ENCODE data around the gene PIK3R1. TPM values are rescaled to one million over a fixed set of nuclear protein-coding genes. Genes with fewer than 3 reads are reported as not detected.

PIK3R1 gene
- total RNA-seq, 4 donors from 2014 or later: 44.9 to 222 (median 81.6) TPM

GRCh38 chr5:68341006-68341405 lies 125.5 kb downstream of the PIK3R1 start:
- intact Hi-C loops (cut with DNase I; ENCODE audit: low total_unique reads): no loop called here
- 88 to 92% methylated on average over 3 of the region's 3 CpGs for WGBS, 2 donors (ENCODE audit: low coverage in 1 of 2)
- H3K9me3 ChIP-seq: no peaks in the 10 kb centered on the region
- H3K27me3 ChIP-seq: no peaks in the 10 kb centered on the region
- peaks cover 0 to 15% (median 8%) of the 10 kb centered on the region in 4 donors for H3K4me1 ChIP-seq
- no peaks in the 10 kb centered on the region for H3K36me3 ChIP-seq
- in situ Hi-C loops (cut with MboI; ENCODE audit: low pct_ligation_motif_present in 1 of 4, low pct_unique_long_range_greater_than_20kb in 1 of 4, low sequenced_read_pairs in 3 of 4): no loop called here
- TF ChIP-seq EP300 (IDR thresholded peaks at IDR 0.05; ENCODE audit: low read depth) (no peak), POLR2A (IDR thresholded peaks at IDR 0.05) (no peak), POLR2AphosphoS5 (IDR thresholded peaks at IDR 0.05) (no peak)
- TF ChIP-seq, protein P1, sequence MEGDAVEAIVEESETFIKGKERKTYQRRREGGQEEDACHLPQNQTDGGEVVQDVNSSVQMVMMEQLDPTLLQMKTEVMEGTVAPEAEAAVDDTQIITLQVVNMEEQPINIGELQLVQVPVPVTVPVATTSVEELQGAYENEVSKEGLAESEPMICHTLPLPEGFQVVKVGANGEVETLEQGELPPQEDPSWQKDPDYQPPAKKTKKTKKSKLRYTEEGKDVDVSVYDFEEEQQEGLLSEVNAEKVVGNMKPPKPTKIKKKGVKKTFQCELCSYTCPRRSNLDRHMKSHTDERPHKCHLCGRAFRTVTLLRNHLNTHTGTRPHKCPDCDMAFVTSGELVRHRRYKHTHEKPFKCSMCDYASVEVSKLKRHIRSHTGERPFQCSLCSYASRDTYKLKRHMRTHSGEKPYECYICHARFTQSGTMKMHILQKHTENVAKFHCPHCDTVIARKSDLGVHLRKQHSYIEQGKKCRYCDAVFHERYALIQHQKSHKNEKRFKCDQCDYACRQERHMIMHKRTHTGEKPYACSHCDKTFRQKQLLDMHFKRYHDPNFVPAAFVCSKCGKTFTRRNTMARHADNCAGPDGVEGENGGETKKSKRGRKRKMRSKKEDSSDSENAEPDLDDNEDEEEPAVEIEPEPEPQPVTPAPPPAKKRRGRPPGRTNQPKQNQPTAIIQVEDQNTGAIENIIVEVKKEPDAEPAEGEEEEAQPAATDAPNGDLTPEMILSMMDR (IDR thresholded peaks at IDR 0.05): no peak
- no peak overlapping the region for H3K27ac ChIP-seq
- no peak for DNase-seq
- no peak overlapping the region for H3K4me3 ChIP-seq

- Histone ChIP-seq H3K4me3 (no peak overlapping the region), H3K4me1 (peaks cover 0 to 15% (median 8%) of the 10 kb centered on the region in 4 donors), H3K27ac (peak overlapping the region in 1 of 4 donors; percentile 41), H3K27me3 (no peaks in the 10 kb centered on the region), H3K9me3 (no peaks in the 10 kb centered on the region), H3K36me3 (no peaks in the 10 kb centered on the region)
- TF ChIP-seq POLR2A (IDR thresholded peaks at IDR 0.05): no peak
- TF ChIP-seq POLR2AphosphoS5 (IDR thresholded peaks at IDR 0.05): no peak
- TF ChIP-seq EP300 (IDR thresholded peaks at IDR 0.05; ENCODE audit: low read depth): no peak
- TF ChIP-seq, protein P1 (IDR thresholded peaks at IDR 0.05): no peak
- 87 to 100% methylated on average over 1 of the region's 1 CpG for WGBS, 2 donors (ENCODE audit: low coverage in 1 of 2)
- in situ Hi-C loops (cut with MboI; ENCODE audit: low pct_ligation_motif_present in 1 of 4, low pct_unique_long_range_greater_than_20kb in 1 of 4, low sequenced_read_pairs in 3 of 4) (no loop called here), intact Hi-C loops (cut with DNase I; ENCODE audit: low total_unique reads) (no loop called here)
- DNase-seq: no peak
These were observed 127.1 kb downstream of the PIK3R1 start for GRCh38 chr5:68342693-68343092.

DNA sequence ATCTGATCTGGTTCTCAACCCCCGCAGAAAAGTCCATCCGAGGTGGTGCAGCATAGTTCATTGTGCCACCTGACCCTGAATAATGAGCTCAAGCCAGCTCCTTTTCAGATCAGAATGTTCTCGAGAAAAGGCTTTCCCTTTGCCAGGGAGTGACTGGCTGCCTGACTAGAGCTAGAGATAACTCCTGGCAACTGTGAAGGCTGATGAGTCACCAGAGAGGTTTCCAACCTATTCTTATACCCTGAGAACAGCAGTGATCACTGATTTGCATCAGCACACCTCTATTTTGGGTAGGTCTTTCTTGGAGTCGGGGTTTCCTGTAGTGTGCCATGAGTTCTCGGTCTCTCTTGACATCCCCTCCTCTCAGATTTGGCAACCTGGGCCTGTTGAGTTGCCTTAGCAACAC lies 127.9 kb downstream of the PIK3R1 start:
- Histone ChIP-seq H3K36me3 (no peaks in the 10 kb centered on the region), H3K9me3 (no peaks in the 10 kb centered on the region), H3K27ac (peak overlapping the region in 2 of 4 donors; percentile 30 to 41), H3K4me1 (peaks cover 0 to 15% (median 8%) of the 10 kb centered on the region in 4 donors), H3K4me3 (no peak overlapping the region), H3K27me3 (no peaks in the 10 kb centered on the region)
- intact Hi-C loops (cut with DNase I; ENCODE audit: low total_unique reads) (no loop called here), in situ Hi-C loops (cut with MboI; ENCODE audit: low pct_ligation_motif_present in 1 of 4, low pct_unique_long_range_greater_than_20kb in 1 of 4, low sequenced_read_pairs in 3 of 4) (no loop called here)
- TF ChIP-seq EP300 (IDR thresholded peaks at IDR 0.05; ENCODE audit: low read depth): no peak
- no peak for TF ChIP-seq POLR2A (IDR thresholded peaks at IDR 0.05)
- TF ChIP-seq, protein P1 (IDR thresholded peaks at IDR 0.05): no peak
- no peak for TF ChIP-seq POLR2AphosphoS5 (IDR thresholded peaks at IDR 0.05)
- no peak for DNase-seq
- 58 to 75% methylated on average over 3 to 5 of the region's 5 CpGs for WGBS, 2 donors (ENCODE audit: low coverage in 1 of 2)

GRCh38 chr5:68344447-68345111 lies 129.0 kb downstream of the PIK3R1 start:
- in situ Hi-C loops (cut with MboI; ENCODE audit: low pct_ligation_motif_present in 1 of 4, low pct_unique_long_range_greater_than_20kb in 1 of 4, low sequenced_read_pairs in 3 of 4) (no loop called here), intact Hi-C loops (cut with DNase I; ENCODE audit: low total_unique reads) (no loop called here)
- WGBS, 2 donors (ENCODE audit: low coverage in 1 of 2): 44 to 60% methylated on average over 3 to 4 of the region's 4 CpGs
- Histone ChIP-seq H3K27me3 (no peaks in the 10 kb centered on the region), H3K4me1 (peaks cover 0 to 15% (median 8%) of the 10 kb centered on the region in 4 donors), H3K4me3 (no peak overlapping the region), H3K27ac (no peak overlapping the region), H3K36me3 (no peaks in the 10 kb centered on the region), H3K9me3 (no peaks in the 10 kb centered on the region)
- DNase-seq: no peak
- no peak for TF ChIP-seq EP300 (IDR thresholded peaks at IDR 0.05; ENCODE audit: low read depth)
- TF ChIP-seq POLR2AphosphoS5 (IDR thresholded peaks at IDR 0.05): no peak
- TF ChIP-seq POLR2A (IDR thresholded peaks at IDR 0.05): no peak
- TF ChIP-seq, protein P1 (IDR thresholded peaks at IDR 0.05): no peak
